A549 (cell line): Measurements from ENCODE around the gene CDK17. TPM values are rescaled to one million over a fixed set of nuclear protein-coding genes. Genes with fewer than 3 reads are reported as not detected.

ENCODE experiments used
- ATAC-seq, 2 experiments: fragments of 200-7000 bp in 1 of 2; fragments of >200 bp in 1 of 2; cut with Nextera tagmentation in 1 of 2; cut with Tn5 transposase in 1 of 2; 3 replicates each; pipeline versions ENCODE4 v1.8.0 to v1.9.1; 2018 to 2020; ENCODE audit warnings: mild to moderate bottlenecking in 1 of 2, moderate library complexity in 1 of 2
- CTCF ChIA-PET: fragments of 300-600 bp; sonication (Branson Sonifier 250); formaldehyde crosslinking; extraction: SDS; loops from one replicate; lab custom pipeline; 2021; ENCODE audit warnings: antibody characterized with exemption, inconsistent platforms; lab: Yijun Ruan, JAX
- POLR2A ChIA-PET: fragments of 350-600 bp; formaldehyde crosslinking; extraction: SDS; loops from one replicate; lab custom pipeline; 2021; ENCODE audit warnings: antibody characterized with exemption, inconsistent platforms; lab: Yijun Ruan, JAX
- DNase-seq, 2 experiments: peaks; one replicate each; pipeline versions ENCODE4 v3.0.0 to v3.0.0-alpha.2; 2011 to 2016; ENCODE audit warnings: low read depth in 1 of 2, low spot score in 1 of 2
- FAIRE-seq: peaks from 2 replicates; lab custom pipeline; 2011; peaks lifted over from hg19 to GRCh38; lab: Jason Lieb, UNC
- H3K27ac ChIP-seq, 2 experiments: fragments of >200 bp; sonication (Bioruptor Twin); formaldehyde crosslinking; 3 replicates each; pipeline ENCODE4 v1.5.1; 2016 to 2017
- H3K4me1 ChIP-seq: fragments of >200 bp; sonication (Bioruptor Twin); formaldehyde crosslinking; 3 replicates; pipeline ENCODE4 v1.6.1; 2016
- H3K4me2 ChIP-seq: fragments of >200 bp; sonication (Bioruptor Twin); formaldehyde crosslinking; 3 replicates; pipeline ENCODE4 v1.6.1; 2016
- H3K4me3 ChIP-seq: fragments of >200 bp; sonication (Bioruptor Twin); formaldehyde crosslinking; 3 replicates; pipeline ENCODE4 v1.5.1; 2016
- H3K9me3 ChIP-seq: fragments of >200 bp; sonication (Bioruptor Twin); formaldehyde crosslinking; 3 replicates; pipeline ENCODE4 v1.6.1; 2016
- BHLHE40 ChIP-seq: IDR thresholded peaks from 2 replicates; pipeline ENCODE4 v1.6.1; 2012; ENCODE audit warnings: low read depth, low read length, inconsistent platforms
- CEBPB ChIP-seq, 2 experiments: fragments of >200 bp in 1 of 2; sonication (Bioruptor Twin) in 1 of 2; formaldehyde crosslinking in 1 of 2; IDR thresholded peaks; 2 replicates each; pipeline ENCODE4 v1.6.1; 2012 to 2016
- E2F6 ChIP-seq: IDR thresholded peaks from 2 replicates; pipeline ENCODE4 v1.6.1; 2012; ENCODE audit warnings: low read depth, borderline replicate concordance
- EHF ChIP-seq: fragments of 250-450 bp; sonication (Bioruptor Pico); IDR thresholded peaks from 2 replicates; pipeline ENCODE4 v1.5.0; 2020; ENCODE audit warnings: mild to moderate bottlenecking
- EHMT2 ChIP-seq: fragments of 200-600 bp; sonication (generic); IDR thresholded peaks from 2 replicates; pipeline ENCODE4 v1.6.1; 2016; ENCODE audit warnings: antibody characterized with exemption, low read depth, mild to moderate bottlenecking, moderate library complexity
- EP300 ChIP-seq, 2 experiments: fragments of >200 bp; sonication (Bioruptor Twin); formaldehyde crosslinking; IDR thresholded peaks; 2 replicates in 1 of 2; 3 replicates in 1 of 2; pipeline ENCODE4 v1.6.1; 2016 to 2017
- ESRRA ChIP-seq: fragments of 150-350 bp; IDR thresholded peaks from 2 replicates; pipeline ENCODE4 v1.6.1; 2014; ENCODE audit warnings: mild to moderate bottlenecking, low read length, borderline replicate concordance
- FOSB ChIP-seq: fragments of 250-450 bp; sonication (Bioruptor Pico); IDR thresholded peaks from 2 replicates; pipeline ENCODE4 v1.5.0; 2020; ENCODE audit warnings: mild to moderate bottlenecking, moderate library complexity
- FOXS1 ChIP-seq: fragments of 250-450 bp; sonication (Bioruptor Pico); IDR thresholded peaks from 2 replicates; pipeline ENCODE4 v1.5.0; 2020; ENCODE audit warnings: mild to moderate bottlenecking, moderate library complexity
- GATA3 ChIP-seq: IDR thresholded peaks from 2 replicates; pipeline ENCODE4 v1.6.1; 2012; ENCODE audit warnings: borderline replicate concordance
- HDAC2 ChIP-seq: fragments of 200-600 bp; sonication (generic); IDR thresholded peaks from 2 replicates; pipeline ENCODE4 v1.6.1; 2016
- HEYL ChIP-seq: fragments of 250-450 bp; sonication (Bioruptor Pico); IDR thresholded peaks from 2 replicates; pipeline ENCODE4 v1.8.0; 2021; ENCODE audit warnings: mild to moderate bottlenecking, moderate library complexity
- HOXB5 ChIP-seq: fragments of 250-450 bp; sonication (Bioruptor Pico); IDR thresholded peaks from 2 replicates; pipeline ENCODE4 v1.5.0; 2020; ENCODE audit warnings: mild to moderate bottlenecking, moderate library complexity
- JUN ChIP-seq, 2 experiments: fragments of >200 bp; sonication (Bioruptor Twin); formaldehyde crosslinking; IDR thresholded peaks; 2 replicates in 1 of 2; 3 replicates in 1 of 2; pipeline ENCODE4 v1.6.1; 2016 to 2017
- KDM1A ChIP-seq: fragments of 200-600 bp; sonication (generic); IDR thresholded peaks from 2 replicates; pipeline ENCODE4 v1.6.1; 2016; ENCODE audit warnings: low read depth, mild to moderate bottlenecking
- KDM5A ChIP-seq: fragments of 200-600 bp; sonication (generic); IDR thresholded peaks from 2 replicates; pipeline ENCODE4 v1.6.1; 2016; ENCODE audit warnings: antibody characterized with exemption, mild to moderate bottlenecking
- MAX ChIP-seq: IDR thresholded peaks from 2 replicates; pipeline ENCODE4 v1.6.1; 2012
- MYC ChIP-seq: IDR thresholded peaks from 2 replicates; pipeline ENCODE4 v1.6.1; 2012; ENCODE audit warnings: mild to moderate bottlenecking, inconsistent platforms, low read length, improper control_type of control experiment, borderline replicate concordance
- NR3C1 ChIP-seq: fragments of >200 bp; sonication (Bioruptor Twin); formaldehyde crosslinking; IDR thresholded peaks from 3 replicates; pipeline ENCODE4 v1.6.1; 2017
- POLR2A ChIP-seq: IDR thresholded peaks from 2 replicates; pipeline ENCODE4 v1.6.1; 2012; ENCODE audit warnings: mild to moderate bottlenecking, low read length
- POLR2AphosphoS2 ChIP-seq: conservative IDR thresholded peaks from 2 replicates; pipeline ENCODE4 v1.6.1; 2012; ENCODE audit warnings: low read length, improper control_type of control experiment, inconsistent platforms
- RNF2 ChIP-seq: fragments of 200-600 bp; sonication (generic); IDR thresholded peaks from 2 replicates; pipeline ENCODE4 v1.6.1; 2016; ENCODE audit warnings: low read depth, mild to moderate bottlenecking, antibody characterized with exemption, moderate library complexity, borderline replicate concordance
- SMC3 ChIP-seq: fragments of >200 bp; sonication (Bioruptor Twin); formaldehyde crosslinking; IDR thresholded peaks from 3 replicates; pipeline ENCODE4 v1.6.1; 2018; ENCODE audit warnings: inconsistent platforms
- SREBF2 ChIP-seq: fragments of 450-650 bp; IDR thresholded peaks from 2 replicates; pipeline ENCODE4 v1.6.1; 2014; ENCODE audit warnings: mild to moderate bottlenecking, moderate library complexity
- ZC3H11A ChIP-seq: fragments of 450-650 bp; IDR thresholded peaks from 2 replicates; pipeline ENCODE4 v1.6.1; 2014; ENCODE audit warnings: antibody characterized with exemption, mild to moderate bottlenecking
- ZSCAN20 ChIP-seq: fragments of 250-450 bp; sonication (Bioruptor Pico); IDR thresholded peaks from 2 replicates; pipeline ENCODE4 v1.8.0; 2022; ENCODE audit warnings: mild to moderate bottlenecking, moderate library complexity
- WGBS: methylation state at CpG from one replicate; pipeline ENCODE4 v1.1.6; 2017; ENCODE audit errors: missing lambda C conversion rate; 5-methylcytosine and 5-hydroxymethylcytosine counted together
- polyA plus RNA-seq, 4 experiments: library from polyadenylated mRNA; depleted of rRNA in 3 of 4; stranded (reverse); fragments of >200 nt; fragmentation: RNase III in 1 of 4; extraction: RNeasy Plus Mini Kit Qiagen cat#74134 plus additional on column Dnase treatment in 1 of 4; gene quantifications; 2 replicates in 3 of 4; 3 replicates in 1 of 4; pipeline ENCODE4 v1.2.3, GENCODE V29; 2011 to 2017
- TF ChIP-seq, protein P1 (sequence below): fragments of 250-450 bp; sonication (Bioruptor Pico); IDR thresholded peaks from 2 replicates; pipeline ENCODE4 v1.5.0; 2020; ENCODE audit warnings: low read depth, mild to moderate bottlenecking, moderate library complexity
- TF ChIP-seq, protein P2 (sequence below): fragments of 450-650 bp; IDR thresholded peaks from 2 replicates; pipeline ENCODE4 v1.6.1; 2014; ENCODE audit warnings: antibody characterized with exemption
- TF ChIP-seq, protein P3 (sequence below): fragments of 150-350 bp; IDR thresholded peaks from 2 replicates; pipeline ENCODE4 v1.6.1; 2014; ENCODE audit warnings: low read depth, mild to moderate bottlenecking, low read length

The CDK17 gene
- polyA plus RNA-seq, 2 of the 4 experiments (the other 2 are of a cell fraction) = 11.4 to 43.5 TPM

DNA sequence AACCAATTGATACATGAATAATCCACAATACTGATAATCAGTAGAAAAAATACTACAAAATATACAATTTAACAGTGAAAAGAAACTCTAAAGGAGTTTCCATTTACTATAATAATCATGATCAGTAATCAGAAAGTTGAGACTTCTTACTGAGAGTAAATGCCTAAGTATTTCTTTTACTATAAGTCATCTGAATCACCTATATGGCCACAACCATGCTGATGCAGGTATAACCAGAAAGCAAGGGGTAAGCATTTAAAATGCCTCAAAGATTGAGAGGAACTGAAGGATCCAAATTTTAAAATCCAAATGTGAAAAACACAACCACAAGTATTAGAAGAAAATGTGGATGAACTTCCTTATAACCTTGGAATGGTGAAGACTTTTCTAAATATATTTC, 23.4 kb downstream of the CDK17 start:
- H3K4me2 ChIP-seq = no peak overlapping the region
- no peak for TF ChIP-seq KDM1A
- TF ChIP-seq HEYL (CRISPR knock-in tag) = no peak
- TF ChIP-seq ESRRA = no peak
- no peak for TF ChIP-seq RNF2
- no peak for TF ChIP-seq HDAC2
- TF ChIP-seq ZSCAN20 = no peak
- TF ChIP-seq, all 56 proteins: peak for 0
- ChIA-PET CTCF (no interaction called here), POLR2A (no interaction called here)
- Histone ChIP-seq H3K4me3 (no peak overlapping the region), H3K4me1 (peaks cover 6% of the 10 kb centered on the region; the same call in 1 of the 3 replicates), H3K9me3 (peaks cover 5% of the 10 kb centered on the region; the same call in 1 of the 3 replicates), H3K27ac (no peak overlapping the region)
- no peak for ATAC-seq
- FAIRE-seq = no peak
- no peak for DNase-seq

GRCh38 chr12:96375841-96376604, 24.2 kb downstream of the CDK17 start:
- Histone ChIP-seq H3K9me3 (peaks cover 5% of the 10 kb centered on the region; the same call in 1 of the 3 replicates), H3K4me3 (no peak overlapping the region), H3K4me2 (no peak overlapping the region), H3K4me1 (peaks cover 7% of the 10 kb centered on the region; the same call in 1 of the 3 replicates), H3K27ac (no peak overlapping the region)
- WGBS = 94% methylated on average over 1 of the region's 1 CpG
- ChIA-PET CTCF (interaction anchor here (1.1 to 1.3 kb wide), 2 partner anchors 32 to 146 kb away, joined by 3 to 4 read pairs; no protein-coding TSS in a partner anchor), POLR2A (no interaction called here)
- FAIRE-seq (no peak), DNase-seq (no peak), ATAC-seq (no peak)
- TF ChIP-seq, protein P1, sequence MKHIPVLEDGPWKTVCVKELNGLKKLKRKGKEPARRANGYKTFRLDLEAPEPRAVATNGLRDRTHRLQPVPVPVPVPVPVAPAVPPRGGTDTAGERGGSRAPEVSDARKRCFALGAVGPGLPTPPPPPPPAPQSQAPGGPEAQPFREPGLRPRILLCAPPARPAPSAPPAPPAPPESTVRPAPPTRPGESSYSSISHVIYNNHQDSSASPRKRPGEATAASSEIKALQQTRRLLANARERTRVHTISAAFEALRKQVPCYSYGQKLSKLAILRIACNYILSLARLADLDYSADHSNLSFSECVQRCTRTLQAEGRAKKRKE (CRISPR knock-in tag) = no peak
- TF ChIP-seq HOXB5 = no peak
- TF ChIP-seq HEYL (CRISPR knock-in tag) = no peak
- no peak for TF ChIP-seq NR3C1
- TF ChIP-seq FOXS1 (CRISPR knock-in tag) = no peak
- TF ChIP-seq FOSB (CRISPR knock-in tag) = no peak
- no peak for TF ChIP-seq POLR2A
- no peak for TF ChIP-seq MYC
- TF ChIP-seq POLR2AphosphoS2 = no peak
- no peak for TF ChIP-seq ESRRA
- no peak for TF ChIP-seq SREBF2
- TF ChIP-seq JUN (IDR thresholded peaks at IDR 0.05) = no peak
- TF ChIP-seq SMC3 = no peak
- TF ChIP-seq EHF = no peak

DNA sequence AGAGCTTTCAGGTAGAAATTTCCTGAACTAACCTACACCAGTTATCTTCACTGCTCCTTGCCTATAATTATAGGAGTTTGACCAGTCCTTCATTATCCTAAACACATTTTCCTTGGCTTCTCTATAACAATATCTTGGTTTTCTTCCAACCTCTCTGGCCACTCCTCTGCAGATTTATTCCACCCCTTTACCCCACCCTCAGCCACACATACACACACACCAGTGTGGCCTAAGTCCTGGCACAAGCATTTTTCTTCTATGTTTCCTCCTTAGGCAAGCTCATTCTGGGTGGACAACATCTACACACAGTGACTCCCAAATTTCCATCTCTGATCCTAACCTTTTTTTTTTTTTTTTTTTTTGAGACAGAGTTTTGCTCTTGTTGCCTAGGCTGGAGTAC, 25.1 kb downstream of the CDK17 start:
- no peak overlapping the region for H3K4me2 ChIP-seq
- FAIRE-seq (no peak), ATAC-seq (no peak; a peak in 1 of 6 replicates), DNase-seq (no peak)
- CTCF ChIA-PET = interaction anchor here (1.1 to 1.3 kb wide), 2 partner anchors 31 to 147 kb away, joined by 3 to 4 read pairs; no protein-coding TSS in a partner anchor
- peaks cover 7% of the 10 kb centered on the region; the same call in 1 of the 3 replicates for H3K4me1 ChIP-seq
- no peak overlapping the region for H3K4me3 ChIP-seq
- H3K27ac ChIP-seq = no peak overlapping the region
- peaks cover 5% of the 10 kb centered on the region; the same call in 1 of the 3 replicates for H3K9me3 ChIP-seq
- POLR2A ChIA-PET = no interaction called here
- no peak for TF ChIP-seq KDM5A
- TF ChIP-seq, protein P2, sequence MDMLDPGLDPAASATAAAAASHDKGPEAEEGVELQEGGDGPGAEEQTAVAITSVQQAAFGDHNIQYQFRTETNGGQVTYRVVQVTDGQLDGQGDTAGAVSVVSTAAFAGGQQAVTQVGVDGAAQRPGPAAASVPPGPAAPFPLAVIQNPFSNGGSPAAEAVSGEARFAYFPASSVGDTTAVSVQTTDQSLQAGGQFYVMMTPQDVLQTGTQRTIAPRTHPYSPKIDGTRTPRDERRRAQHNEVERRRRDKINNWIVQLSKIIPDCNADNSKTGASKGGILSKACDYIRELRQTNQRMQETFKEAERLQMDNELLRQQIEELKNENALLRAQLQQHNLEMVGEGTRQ = no peak
- no peak for TF ChIP-seq ESRRA
- no peak for TF ChIP-seq GATA3
- no peak for TF ChIP-seq E2F6
- no peak for TF ChIP-seq MAX
- TF ChIP-seq, protein P3, sequence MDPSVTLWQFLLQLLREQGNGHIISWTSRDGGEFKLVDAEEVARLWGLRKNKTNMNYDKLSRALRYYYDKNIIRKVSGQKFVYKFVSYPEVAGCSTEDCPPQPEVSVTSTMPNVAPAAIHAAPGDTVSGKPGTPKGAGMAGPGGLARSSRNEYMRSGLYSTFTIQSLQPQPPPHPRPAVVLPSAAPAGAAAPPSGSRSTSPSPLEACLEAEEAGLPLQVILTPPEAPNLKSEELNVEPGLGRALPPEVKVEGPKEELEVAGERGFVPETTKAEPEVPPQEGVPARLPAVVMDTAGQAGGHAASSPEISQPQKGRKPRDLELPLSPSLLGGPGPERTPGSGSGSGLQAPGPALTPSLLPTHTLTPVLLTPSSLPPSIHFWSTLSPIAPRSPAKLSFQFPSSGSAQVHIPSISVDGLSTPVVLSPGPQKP = no peak
- TF ChIP-seq EHMT2 = no peak
- no peak for TF ChIP-seq FOSB (CRISPR knock-in tag)
- no peak for TF ChIP-seq EP300 (IDR thresholded peaks at IDR 0.05)
- no peak for TF ChIP-seq BHLHE40
- no peak for TF ChIP-seq ZC3H11A
- TF ChIP-seq EHF = no peak
- no peak for TF ChIP-seq CEBPB (IDR thresholded peaks at IDR 0.05)
